AG04449 (cell line): ENCODE measurements around the gene SLC39A5.

Source experiments
- CTCF ChIA-PET: fragments of 350-600 bp; formaldehyde crosslinking; extraction: SDS; loops from one replicate; lab custom pipeline; 2021; ENCODE audit warnings: antibody characterized with exemption; lab: Yijun Ruan, JAX
- POLR2A ChIA-PET: fragments of 400-600, 350-600 bp; formaldehyde crosslinking; extraction: SDS; loops from one replicate; lab custom pipeline; 2020; ENCODE audit warnings: antibody characterized with exemption, inconsistent platforms; lab: Yijun Ruan, JAX
- DNase-seq: peaks from one replicate; pipeline ENCODE4 v3.0.0-alpha.2; 2010; ENCODE audit warnings: low read depth, low spot score
- H3K4me3 ChIP-seq: 2 replicates; pipeline ENCODE4 v1.5.1; 2011; ENCODE audit warnings: low read depth, mild to moderate bottlenecking, control low read depth, low read length
- TF ChIP-seq, protein P1 (sequence below): IDR thresholded peaks from one replicate; pipeline ENCODE4 v1.5.1; 2011; ENCODE audit warnings: mild to moderate bottlenecking, moderate library complexity, low read length, control low read depth, inconsistent platforms; ENCODE audit not compliant: insufficient read depth; ENCODE audit errors: missing control alignments

The SLC39A5 gene

DNA sequence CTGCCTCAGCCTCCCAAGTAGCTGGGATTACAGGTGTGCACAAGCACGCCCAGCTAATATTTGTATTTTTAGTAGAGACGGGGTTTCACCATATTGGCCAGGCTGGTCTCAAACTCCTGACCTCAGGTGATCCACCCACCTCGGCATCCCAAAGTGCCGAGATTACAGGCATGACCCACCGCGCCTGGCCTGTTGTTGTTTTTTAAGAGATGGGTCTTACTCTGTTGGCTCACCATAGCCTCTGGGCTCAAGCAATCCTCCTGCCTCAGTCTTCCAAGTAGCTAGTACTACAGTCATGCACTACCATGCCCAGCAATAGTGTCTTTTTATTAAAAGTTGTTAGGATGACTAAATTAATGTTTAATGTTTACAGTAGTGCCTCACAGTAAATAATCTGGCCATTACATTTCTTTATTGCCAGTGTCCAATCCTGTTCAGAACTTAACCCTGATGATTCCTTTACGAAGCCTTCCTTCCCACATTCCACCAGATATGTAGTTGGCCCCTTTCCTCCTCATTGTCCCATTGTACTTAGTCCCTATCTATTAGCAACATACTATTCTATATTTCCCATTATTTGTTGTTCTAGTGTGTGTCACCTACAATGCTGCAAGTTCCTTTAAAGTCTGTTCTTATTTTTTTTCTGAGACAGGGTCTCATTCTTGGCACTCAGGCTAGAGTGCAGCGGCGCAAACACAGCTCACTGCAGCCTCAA, 31.8 kb upstream of the SLC39A5 start:
- H3K4me3 ChIP-seq = no peak overlapping the region
- ChIA-PET POLR2A (interaction anchor here (1.5 to 3.1 kb wide), 3 partner anchors 8 to 23 kb away, joined by 5 to 49 read pairs (median 7); partner anchors contain the start of genes RNF41 and SMARCC2), CTCF (interaction anchor here (0.6 to 5.6 kb wide), 5 partner anchors 8 to 112 kb away, joined by 3 to 58 read pairs (median 16); partner anchors contain the start of genes ANKRD52, RNF41 and SMARCC2)
- DNase-seq = no peak
- TF ChIP-seq, protein P1, sequence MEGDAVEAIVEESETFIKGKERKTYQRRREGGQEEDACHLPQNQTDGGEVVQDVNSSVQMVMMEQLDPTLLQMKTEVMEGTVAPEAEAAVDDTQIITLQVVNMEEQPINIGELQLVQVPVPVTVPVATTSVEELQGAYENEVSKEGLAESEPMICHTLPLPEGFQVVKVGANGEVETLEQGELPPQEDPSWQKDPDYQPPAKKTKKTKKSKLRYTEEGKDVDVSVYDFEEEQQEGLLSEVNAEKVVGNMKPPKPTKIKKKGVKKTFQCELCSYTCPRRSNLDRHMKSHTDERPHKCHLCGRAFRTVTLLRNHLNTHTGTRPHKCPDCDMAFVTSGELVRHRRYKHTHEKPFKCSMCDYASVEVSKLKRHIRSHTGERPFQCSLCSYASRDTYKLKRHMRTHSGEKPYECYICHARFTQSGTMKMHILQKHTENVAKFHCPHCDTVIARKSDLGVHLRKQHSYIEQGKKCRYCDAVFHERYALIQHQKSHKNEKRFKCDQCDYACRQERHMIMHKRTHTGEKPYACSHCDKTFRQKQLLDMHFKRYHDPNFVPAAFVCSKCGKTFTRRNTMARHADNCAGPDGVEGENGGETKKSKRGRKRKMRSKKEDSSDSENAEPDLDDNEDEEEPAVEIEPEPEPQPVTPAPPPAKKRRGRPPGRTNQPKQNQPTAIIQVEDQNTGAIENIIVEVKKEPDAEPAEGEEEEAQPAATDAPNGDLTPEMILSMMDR = no peak

DNA sequence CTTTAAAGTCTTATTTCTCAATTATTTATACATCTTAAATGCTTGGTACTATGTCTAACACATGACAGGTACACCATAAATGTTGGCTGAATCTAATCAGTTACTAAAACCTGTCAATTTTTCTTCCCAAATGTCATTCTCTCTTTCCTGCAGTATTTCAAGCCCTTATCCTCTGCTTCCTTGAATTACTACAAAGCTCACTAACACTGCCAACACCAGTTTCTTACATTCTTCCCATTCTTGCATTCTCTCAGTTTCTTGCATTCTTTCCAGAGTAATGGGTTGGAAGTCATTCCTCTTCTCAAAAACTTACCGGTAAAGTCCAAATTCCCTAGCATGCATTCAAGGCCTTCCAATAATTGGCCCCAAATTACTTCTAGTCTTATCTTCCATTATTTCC, 31.0 kb upstream of the SLC39A5 start:
- TF ChIP-seq, protein P1 = no peak
- no peak for DNase-seq
- POLR2A ChIA-PET = interaction anchor here (2.3 to 3.1 kb wide), 2 partner anchors 9 to 23 kb away, joined by 7 to 49 read pairs; partner anchors contain the start of genes RNF41 and SMARCC2
- H3K4me3 ChIP-seq = no peak overlapping the region
- CTCF ChIA-PET = interaction anchor here (3.3 to 5.6 kb wide), 3 partner anchors 9 to 24 kb away, joined by 16 to 29 read pairs (median 24); partner anchors contain the start of genes RNF41 and SMARCC2

DNA sequence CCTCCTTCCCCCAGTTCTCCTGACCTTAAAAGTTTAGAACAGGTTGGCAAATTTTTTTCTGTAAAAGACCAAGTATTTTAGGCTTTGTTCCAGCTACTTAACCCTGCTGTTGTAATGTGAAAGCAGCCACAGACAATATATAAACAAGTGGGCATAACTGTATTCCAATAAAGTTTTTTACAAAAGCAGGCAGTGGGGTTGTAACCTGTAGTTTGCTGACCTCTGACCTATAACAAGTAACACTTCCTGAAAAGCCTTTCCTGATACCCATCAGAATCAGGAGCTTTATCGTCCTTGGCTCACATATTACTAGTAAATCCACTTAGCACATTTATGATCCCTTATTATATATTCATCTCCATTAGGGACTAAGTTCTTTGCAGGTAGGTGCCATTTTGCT, 27.5 kb upstream of the SLC39A5 start:
- CTCF ChIA-PET = interaction anchor here (1.1 to 5.6 kb wide), 8 partner anchors 9 to 463 kb away, joined by 4 to 29 read pairs (median 5); partner anchors contain the start of genes ANKRD52, RNF41 and SMARCC2
- H3K4me3 ChIP-seq = no peak overlapping the region
- POLR2A ChIA-PET = interaction anchor here (2.4 kb wide), 1 partner anchor 19 kb away, joined by 16 read pairs; the partner anchor contains the start of gene RNF41
- no peak for DNase-seq
- TF ChIP-seq, protein P1 = no peak

DNA sequence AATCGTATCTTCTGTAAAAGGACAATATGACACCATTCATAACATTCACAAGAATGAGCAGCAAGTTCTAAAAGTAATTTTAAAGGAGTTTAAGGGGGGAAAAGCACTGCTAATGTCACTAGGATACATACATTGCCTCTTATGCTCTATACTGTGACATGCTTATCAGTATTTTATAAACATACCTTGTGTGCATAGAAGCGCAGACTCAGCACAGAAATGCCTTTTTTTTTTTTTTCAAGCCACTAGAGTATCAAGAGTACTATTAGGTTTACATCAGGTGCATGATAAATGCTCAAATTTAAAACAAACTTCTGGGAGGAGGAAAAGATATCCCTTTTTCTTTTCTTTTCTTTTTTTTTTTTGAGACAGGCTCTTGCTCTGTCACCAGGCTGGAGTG, 27.0 kb upstream of the SLC39A5 start:
- DNase-seq = no peak
- CTCF ChIA-PET = interaction anchor here (1.1 to 5.6 kb wide), 7 partner anchors 9 to 55 kb away, joined by 4 to 29 read pairs (median 5); partner anchors contain the start of genes ANKRD52, RNF41 and SMARCC2
- POLR2A ChIA-PET = interaction anchor here (2.4 kb wide), 1 partner anchor 19 kb away, joined by 16 read pairs; the partner anchor contains the start of gene RNF41

DNA sequence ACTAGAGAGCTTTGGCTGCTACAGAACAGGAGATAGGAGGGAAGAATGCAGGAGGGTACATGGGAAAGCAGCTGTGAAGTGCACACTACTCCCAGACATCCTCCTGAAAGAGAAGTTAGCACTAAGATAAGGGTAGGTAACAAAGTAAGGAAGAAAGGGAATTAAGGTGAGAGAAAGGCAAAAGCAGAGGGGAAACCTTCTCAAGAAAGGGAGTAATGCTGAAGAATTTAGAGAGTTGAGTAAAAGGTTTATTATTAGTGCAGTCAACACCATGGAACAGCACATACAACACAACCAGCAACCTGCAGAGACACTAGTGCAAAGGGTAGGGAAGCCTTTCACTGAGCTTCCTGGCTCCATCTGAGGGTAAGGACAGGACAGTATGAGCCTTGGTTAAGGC, 25.6 kb upstream of the SLC39A5 start:
- no peak overlapping the region for H3K4me3 ChIP-seq
- POLR2A ChIA-PET = interaction anchor here (1.7 kb wide), 1 partner anchor 17 kb away, joined by 7 read pairs; the partner anchor contains the start of gene RNF41
- DNase-seq = no peak
- TF ChIP-seq, protein P1 = no peak
- CTCF ChIA-PET = interaction anchor here (1.5 to 6.6 kb wide), 8 partner anchors 10 to 259 kb away, joined by 3 to 74 read pairs (median 6); partner anchors contain the start of genes RNF41 and SMARCC2

More for the DNA sequence above, 27.0 kb upstream of the SLC39A5 start:
- TF ChIP-seq, protein P1 = no peak
- no peak overlapping the region for H3K4me3 ChIP-seq

DNA sequence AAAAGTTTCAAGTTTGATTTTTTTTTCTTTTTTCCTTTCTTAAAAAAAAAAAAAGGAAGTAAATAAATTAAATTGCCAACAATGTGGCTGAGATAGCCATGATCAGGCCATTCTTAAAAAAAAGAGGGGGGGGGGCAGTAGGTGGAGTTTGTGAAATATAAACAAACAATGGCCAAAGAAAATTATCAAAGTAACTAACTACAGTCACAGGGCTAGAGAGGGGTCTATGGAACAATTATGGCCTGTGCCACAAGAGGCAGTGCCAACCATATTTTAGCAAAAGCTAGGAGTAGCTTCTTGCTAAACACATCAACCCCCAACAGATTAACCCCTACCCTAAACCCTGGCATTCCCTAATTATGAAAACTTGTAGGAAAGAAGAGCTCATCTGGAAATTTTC, 24.4 kb upstream of the SLC39A5 start:
- ChIA-PET POLR2A (interaction anchor here (1.7 kb wide), 1 partner anchor 16 kb away, joined by 7 read pairs; the partner anchor contains the start of gene RNF41), CTCF (interaction anchor here (1.5 to 6.6 kb wide), 9 partner anchors 9 to 258 kb away, joined by 3 to 74 read pairs (median 8); partner anchors contain the start of genes RNF41 and SMARCC2)
- no peak overlapping the region for H3K4me3 ChIP-seq
- TF ChIP-seq, protein P1 = no peak
- DNase-seq = no peak
